Amygdala (tissue), 56 donors: ENCODE results near the gene F11R.
"Not testable (repeated sequence)": the region's sequence is repeated elsewhere in the genome, so short reads cannot be mapped to it uniquely, and the experiment has no call there.

ENCODE experiments used
- DNase-seq, 56 donors: peaks; one replicate each; lab custom pipeline; 2025; lab: John Stamatoyannopoulos, UW

F11R gene

DNA sequence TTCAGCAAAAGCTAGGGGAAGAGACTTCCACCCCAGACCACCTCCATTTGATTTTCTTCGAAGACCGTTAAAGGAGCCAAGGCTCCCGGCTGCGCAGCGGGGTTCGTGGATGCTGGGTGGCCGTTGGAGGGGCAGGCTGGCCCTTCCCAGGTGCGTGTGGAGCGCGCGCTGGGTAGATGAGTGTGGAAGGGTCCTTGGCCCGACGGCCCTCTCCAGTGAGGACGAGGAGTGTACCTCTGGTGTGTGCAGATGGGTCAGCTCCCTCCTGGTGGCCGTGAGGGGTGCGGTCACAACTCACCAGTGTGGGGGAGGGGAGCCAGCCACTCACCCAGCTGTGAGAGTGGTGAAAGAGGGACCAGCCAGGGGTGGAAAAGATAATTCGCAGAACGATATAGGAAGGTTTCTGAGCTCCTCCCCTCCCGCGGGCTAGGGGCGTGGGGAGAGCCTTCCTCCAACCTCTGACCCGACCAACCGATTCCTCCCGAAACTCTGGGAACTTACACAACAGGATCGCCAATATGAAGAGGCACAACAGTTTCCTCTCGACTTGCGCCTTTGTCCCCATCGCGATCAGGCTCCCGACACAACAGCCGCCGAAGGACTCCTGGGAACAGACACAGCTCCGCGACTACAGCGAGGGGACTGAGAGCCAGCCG lies at the start of gene F11R:
F11R (minus strand) TSS at position 644 of the 656 bp plus-strand sequence; CDS start at position 565, 79 bp downstream.
- peak in 3 of 56 donors; percentile 3 to 21 (median 8) for DNase-seq

GRCh38 chr1:161069731-161070270 lies 48.8 kb upstream of the F11R start, which contains the start of gene ARHGAP30:
Gene ARHGAP30, minus strand, starts transcription at chr1:161069891. Its CDS starts 267 bp downstream, at chr1:161069624.
- DNase-seq, result peak in 36 of 56 donors; percentile 2 to 54 (median 24)

- DNase-seq, result no peak
Observed at GRCh38 chr1:161069241-161069640, 48.3 kb upstream of the F11R start.

DNA sequence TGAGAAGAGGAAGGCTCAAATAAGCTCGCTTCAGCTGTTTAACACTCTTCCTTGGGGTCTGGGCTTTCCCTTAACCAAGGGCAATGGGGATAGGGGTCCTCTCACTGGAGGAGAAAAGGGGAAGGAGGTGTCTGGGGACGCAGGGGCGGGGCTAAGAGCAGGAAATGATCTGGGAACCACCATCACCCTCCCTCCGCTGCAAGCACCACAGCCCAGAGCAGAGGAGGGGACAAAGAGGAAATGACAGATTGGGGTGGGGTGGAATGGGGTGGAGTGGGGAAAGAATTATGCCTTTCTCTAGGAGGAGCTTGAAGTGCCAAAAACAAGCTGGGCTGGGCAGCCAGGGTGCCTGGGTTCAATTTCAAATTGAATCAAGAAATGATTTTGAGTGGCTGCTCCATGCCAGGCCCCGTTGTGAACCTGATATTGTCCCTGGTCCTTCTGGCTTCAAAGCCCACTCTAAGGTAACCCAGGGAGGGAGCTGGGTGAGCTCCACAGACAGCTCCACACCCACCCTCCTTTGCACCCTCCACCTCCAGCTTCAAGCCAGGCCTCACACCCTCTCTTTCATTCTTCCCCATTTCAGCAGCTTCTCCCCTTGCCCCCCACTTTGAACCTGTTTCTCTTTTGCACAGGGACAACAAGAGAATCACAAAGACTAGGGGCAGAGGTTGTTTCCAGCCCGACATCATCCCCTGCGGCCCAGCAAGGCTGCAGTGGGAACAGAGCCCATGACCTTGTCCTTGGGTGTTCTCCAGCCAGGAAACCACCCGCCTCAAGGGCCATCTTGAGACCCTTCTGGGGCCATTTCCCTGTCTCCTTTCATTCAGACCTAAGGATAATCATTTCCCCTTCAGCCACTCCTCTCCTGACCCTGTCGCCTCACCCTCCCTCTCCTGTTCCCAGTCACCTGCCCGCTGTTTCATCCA lies 47.6 kb upstream of the F11R start:
- peak in 26 of 56 donors; percentile 3 to 56 (median 20) for DNase-seq

- DNase-seq, result no peak
Observed at GRCh38 chr1:161066694-161067093, 45.7 kb upstream of the F11R start.

GRCh38 chr1:161065681-161066080 lies 44.7 kb upstream of the F11R start:
- DNase-seq, result not testable (repeated sequence)

DNA sequence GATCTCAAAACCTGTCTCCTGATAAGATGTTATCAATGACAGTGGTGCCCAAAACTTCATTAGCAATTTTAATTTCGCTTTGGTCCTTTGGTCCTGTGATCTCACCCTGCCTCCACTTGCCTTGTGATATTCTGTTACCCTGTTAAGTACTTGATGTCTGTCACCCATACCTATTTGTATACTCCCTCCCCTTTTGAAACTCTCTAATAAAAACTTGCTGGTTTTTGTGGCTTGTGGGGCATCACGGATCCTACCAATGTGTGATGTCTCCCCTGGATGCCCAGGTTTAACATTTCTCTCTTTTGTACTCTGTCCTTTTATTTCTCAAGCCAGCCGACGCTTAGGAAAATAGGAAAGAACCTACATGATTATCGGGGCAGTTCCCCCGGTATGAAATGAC lies 43.0 kb upstream of the F11R start:
- DNase-seq, result not testable (repeated sequence)

- no peak for DNase-seq
Observed at GRCh38 chr1:161061419-161061818, 40.5 kb upstream of the F11R start.

- no peak for DNase-seq
Observed at GRCh38 chr1:161059293-161059692, 38.3 kb upstream of the F11R start.

GRCh38 chr1:161054805-161055204 lies 33.9 kb upstream of the F11R start:
- DNase-seq, result no peak

DNA sequence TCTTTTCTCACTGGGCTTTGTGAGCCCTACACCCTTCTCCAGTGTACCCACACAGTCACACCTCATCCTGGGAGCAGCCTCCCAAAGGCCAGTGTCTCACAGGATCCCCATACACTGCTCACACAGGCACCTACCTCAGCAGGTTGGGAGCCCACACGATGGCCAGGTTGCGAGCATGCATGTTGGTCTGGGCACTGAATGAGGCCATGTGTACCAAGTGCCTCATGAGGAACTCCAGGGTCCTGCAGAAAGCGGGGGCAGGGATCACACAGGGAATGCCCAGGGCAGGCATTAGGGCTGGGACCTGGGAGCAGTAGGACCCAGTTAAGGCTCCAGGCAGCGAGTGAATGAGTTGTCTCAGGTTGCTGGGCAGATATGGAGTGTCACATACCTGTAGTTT lies 33.3 kb upstream of the F11R start:
- no peak for DNase-seq

GRCh38 chr1:161052899-161053298 lies 31.9 kb upstream of the F11R start:
- no peak for DNase-seq

DNA sequence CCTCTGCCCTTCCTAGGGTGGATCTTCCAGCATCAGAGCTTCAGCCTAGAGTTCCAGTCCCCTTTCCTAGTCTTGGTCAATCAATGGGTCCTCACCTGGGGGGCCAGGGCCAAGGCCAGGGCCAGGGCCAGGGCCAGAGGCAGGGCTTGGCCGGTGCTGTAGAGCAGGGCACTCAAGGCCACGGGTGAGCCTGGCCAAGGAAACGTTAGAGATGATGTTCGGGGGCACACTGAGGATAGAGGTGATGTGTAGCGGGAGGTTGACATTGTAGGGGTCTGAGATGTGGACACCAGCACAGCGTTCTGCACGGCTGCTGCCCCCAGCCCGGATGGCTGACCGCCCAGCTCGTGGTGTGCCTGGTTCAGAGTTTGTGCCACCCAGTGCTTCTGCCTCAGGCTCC lies 30.3 kb upstream of the F11R start:
- no peak for DNase-seq

- DNase-seq, result no peak
Observed at GRCh38 chr1:161048949-161049722, 28.2 kb upstream of the F11R start.

DNA sequence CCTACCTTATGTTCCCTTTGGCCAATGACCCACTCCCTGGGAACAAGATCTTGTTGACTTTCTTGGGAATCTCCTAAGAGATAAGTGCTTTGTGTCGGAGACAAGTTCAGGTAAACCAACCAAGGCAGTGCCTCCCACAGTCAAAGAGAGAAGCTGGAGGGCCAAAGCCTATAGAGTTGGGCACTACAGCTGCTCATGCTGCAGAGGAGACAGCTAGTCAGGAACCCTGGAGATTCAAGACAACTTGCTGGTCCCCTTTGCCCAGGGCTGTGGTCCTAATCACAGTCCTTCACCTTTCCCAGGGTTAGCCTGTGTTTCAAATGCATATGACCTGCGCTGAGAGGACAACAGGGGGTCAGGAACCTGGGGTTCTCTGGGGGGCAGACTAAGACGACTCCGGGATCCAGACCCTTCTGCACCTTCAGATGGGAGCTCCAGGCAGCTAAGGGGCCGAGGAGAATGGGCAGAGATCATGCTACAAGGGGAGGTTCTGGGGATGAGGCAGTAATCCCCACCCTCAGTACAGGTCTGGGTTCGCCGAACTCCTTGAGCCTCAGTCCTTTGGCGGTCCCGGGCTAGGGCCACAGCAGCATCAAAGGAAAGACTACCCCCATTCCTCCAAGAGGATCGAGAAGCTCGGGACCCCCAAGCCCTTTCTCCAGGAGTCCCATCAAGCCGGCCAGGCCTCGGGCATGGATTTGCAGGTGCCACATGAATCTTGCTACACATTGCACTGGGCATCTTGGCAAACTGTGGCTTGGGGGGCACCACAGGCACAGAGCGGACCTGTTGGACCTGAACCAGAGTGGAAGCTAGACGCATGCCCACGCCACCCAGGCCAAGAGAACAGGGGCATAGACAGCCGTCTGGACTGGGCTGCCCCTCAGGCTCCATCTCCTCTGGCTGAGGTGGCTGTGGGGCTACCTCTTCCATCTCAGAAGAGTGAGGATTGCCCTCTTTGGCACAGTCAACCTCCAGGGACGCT lies 26.8 kb upstream of the F11R start:
- DNase-seq, result no peak

DNA sequence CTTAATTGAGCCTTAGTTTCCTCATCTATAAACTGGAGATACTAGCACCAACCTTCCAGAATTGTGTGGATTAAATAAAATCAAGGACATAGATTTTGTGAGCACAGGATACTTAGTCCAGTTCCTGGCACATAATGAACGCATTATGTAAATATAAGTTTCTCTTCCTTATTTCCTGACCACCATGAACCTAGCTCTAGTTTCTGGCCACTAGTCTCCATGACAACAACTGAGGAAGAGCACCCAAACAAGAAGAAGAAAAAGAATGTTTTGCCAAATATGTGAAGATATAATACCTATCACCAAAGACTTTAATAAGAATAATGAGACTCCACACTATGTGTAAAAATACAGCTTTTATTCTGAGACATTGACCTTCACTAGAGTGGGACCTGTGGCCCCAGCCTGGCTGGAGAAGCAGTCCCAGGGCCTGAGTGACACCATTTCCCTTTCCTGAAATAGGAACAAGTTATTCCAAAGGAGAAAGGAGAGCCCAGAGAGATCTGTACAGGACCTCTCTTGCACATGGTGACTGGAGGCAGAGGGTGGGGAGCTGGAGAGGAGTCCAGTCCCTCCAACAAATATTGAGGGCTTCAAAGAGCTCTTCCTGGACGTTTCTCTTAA lies 25.8 kb upstream of the F11R start:
- no peak for DNase-seq

GRCh38 chr1:161045736-161046604 lies 25.0 kb upstream of the F11R start, which contains the start of gene USF1:
Gene USF1, minus strand, starts transcription at chr1:161045977. Its CDS starts 2,702 bp downstream, at chr1:161043275.
- DNase-seq, result peak; percentile 60 to 96 (median 86)
